Neutrophil (primary cell): ENCODE results near the gene OAS2.

Experiments
- H3K27ac ChIP-seq: fragments of 200-600 bp; sonication (generic); 2 replicates; pipeline ENCODE4 v1.5.1; 2016; ENCODE audit warnings: mild to moderate bottlenecking, moderate library complexity
- H3K27me3 ChIP-seq: fragments of 200-600 bp; sonication (generic); 2 replicates; pipeline ENCODE4 v1.6.0; 2016; ENCODE audit warnings: mild to moderate bottlenecking
- H3K36me3 ChIP-seq: fragments of 200-600 bp; sonication (generic); 2 replicates; pipeline ENCODE4 v1.5.1; 2017
- H3K4me1 ChIP-seq, 2 experiments: fragments of 200-600 bp in 1 of 2; sonication (generic) in 1 of 2; 1 replicate in 1 of 2; 2 replicates in 1 of 2; pipeline versions ENCODE4 v1.5.1 to v1.6.1; 2013 to 2016; ENCODE audit warnings: low read depth in 1 of 2, low read length in 1 of 2, mild to moderate bottlenecking in 1 of 2, moderate library complexity in 1 of 2; ENCODE audit not compliant: control insufficient read depth in 1 of 2, insufficient read depth in 1 of 2
- H3K4me3 ChIP-seq, 2 experiments: fragments of 200-600 bp in 1 of 2; sonication (generic) in 1 of 2; 1 replicate in 1 of 2; 2 replicates in 1 of 2; pipeline ENCODE4 v1.5.1; 2013 to 2016; ENCODE audit warnings: low read depth in 1 of 2, low read length in 1 of 2, mild to moderate bottlenecking in 1 of 2, moderate library complexity in 1 of 2
- H3K9me3 ChIP-seq: fragments of 200-600 bp; sonication (generic); 2 replicates; pipeline ENCODE4 v1.5.1; 2016
- TF ChIP-seq, protein P1 (sequence below): fragments of 200-600 bp; sonication (generic); IDR thresholded peaks from 2 replicates; pipeline ENCODE4 v1.5.1; 2016; ENCODE audit warnings: antibody characterized with exemption

Gene OAS2

DNA sequence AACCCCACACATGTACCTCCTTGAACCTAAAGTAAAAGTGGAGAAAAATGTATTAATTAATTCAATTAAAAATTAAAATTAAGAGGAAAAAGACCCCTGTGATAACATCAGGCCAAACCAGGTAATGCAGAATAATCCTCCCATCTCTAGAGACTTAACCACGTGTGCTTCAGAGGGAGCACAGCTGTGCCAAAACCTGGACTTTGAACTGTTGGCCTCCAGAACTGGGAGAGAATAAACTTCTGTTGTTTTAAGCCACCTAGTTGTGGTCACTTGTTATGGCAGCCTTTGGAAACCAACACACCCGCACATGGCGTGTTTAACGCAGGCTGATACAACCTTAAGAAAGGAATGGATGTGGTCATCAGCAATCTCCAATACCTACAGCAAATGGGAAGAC lies 23.8 kb downstream of the OAS2 start:
- TF ChIP-seq, protein P1, sequence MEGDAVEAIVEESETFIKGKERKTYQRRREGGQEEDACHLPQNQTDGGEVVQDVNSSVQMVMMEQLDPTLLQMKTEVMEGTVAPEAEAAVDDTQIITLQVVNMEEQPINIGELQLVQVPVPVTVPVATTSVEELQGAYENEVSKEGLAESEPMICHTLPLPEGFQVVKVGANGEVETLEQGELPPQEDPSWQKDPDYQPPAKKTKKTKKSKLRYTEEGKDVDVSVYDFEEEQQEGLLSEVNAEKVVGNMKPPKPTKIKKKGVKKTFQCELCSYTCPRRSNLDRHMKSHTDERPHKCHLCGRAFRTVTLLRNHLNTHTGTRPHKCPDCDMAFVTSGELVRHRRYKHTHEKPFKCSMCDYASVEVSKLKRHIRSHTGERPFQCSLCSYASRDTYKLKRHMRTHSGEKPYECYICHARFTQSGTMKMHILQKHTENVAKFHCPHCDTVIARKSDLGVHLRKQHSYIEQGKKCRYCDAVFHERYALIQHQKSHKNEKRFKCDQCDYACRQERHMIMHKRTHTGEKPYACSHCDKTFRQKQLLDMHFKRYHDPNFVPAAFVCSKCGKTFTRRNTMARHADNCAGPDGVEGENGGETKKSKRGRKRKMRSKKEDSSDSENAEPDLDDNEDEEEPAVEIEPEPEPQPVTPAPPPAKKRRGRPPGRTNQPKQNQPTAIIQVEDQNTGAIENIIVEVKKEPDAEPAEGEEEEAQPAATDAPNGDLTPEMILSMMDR = no peak
- H3K9me3 ChIP-seq = no peaks in the 10 kb centered on the region
- H3K36me3 ChIP-seq = no peaks in the 10 kb centered on the region
- H3K4me3 ChIP-seq = no peak overlapping the region
- H3K4me1 ChIP-seq = no peaks in the 10 kb centered on the region
- H3K27me3 ChIP-seq = no peaks in the 10 kb centered on the region
- H3K27ac ChIP-seq = no peak overlapping the region

DNA sequence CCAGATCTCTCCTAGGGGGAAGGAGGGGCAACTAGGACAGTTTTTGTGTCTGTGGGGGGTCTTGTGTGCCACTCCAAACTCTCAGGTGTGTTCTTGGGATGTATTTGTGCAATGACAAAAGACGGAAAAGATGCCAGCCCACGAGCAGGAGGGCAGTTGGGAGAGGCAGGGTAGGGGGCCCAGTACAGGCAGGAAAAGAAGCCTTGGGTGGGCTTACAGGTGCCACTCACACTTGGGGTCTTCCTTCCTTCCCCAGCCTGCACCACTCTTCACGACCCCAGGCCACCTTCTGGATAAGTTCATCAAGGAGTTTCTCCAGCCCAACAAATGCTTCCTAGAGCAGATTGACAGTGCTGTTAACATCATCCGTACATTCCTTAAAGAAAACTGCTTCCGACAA lies 24.4 kb downstream of the OAS2 start:
- Histone ChIP-seq H3K36me3 (no peaks in the 10 kb centered on the region), H3K4me3 (no peak overlapping the region), H3K9me3 (no peaks in the 10 kb centered on the region), H3K27me3 (no peaks in the 10 kb centered on the region), H3K27ac (no peak overlapping the region), H3K4me1 (no peaks in the 10 kb centered on the region)
- TF ChIP-seq, protein P1 = no peak

DNA sequence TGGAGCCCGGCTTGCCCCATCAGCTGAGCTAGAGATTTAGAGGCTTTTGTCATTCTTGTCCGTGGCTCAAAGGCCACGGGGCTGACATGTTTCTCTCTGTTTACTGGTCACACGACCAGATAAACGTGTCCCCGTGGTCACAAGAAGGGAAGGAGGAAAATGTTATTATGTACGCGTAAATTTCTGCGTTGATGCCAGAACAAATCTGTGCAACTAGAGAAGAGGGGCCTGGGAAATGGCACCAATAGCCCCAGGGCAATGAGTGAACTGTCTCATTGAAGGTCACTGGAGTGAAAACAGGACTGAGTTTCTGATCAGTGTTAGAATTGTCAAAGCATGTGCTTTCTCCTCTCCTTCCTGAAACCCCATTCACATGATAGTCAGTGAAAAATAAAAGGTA lies 25.3 kb downstream of the OAS2 start:
- no peaks in the 10 kb centered on the region for H3K27me3 ChIP-seq
- H3K27ac ChIP-seq = no peak overlapping the region
- H3K36me3 ChIP-seq = no peaks in the 10 kb centered on the region
- TF ChIP-seq, protein P1 = no peak
- H3K9me3 ChIP-seq = no peaks in the 10 kb centered on the region
- H3K4me1 ChIP-seq = no peaks in the 10 kb centered on the region
- no peak overlapping the region for H3K4me3 ChIP-seq

DNA sequence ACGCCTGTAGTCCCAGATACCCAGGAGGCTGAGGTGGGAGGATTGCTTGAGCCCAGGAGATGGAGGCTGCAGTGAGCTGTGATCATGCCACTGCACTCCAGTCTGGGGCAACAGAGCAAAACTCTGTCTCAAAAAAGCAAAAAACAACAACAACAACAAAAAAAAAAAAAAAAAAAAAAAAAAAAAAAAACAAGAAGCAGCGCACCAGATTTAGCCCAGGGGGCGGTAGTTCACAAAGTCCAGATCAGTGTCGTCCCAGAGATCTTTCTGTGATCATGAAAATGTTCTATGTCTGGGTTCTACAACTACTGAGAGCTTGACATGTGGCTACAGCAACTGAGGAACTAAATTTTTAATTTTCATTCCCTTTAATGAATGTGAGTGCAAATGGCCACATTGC lies 27.4 kb downstream of the OAS2 start:
- Histone ChIP-seq H3K4me3 (no peak overlapping the region), H3K36me3 (no peaks in the 10 kb centered on the region), H3K27me3 (no peaks in the 10 kb centered on the region), H3K4me1 (no peaks in the 10 kb centered on the region), H3K9me3 (no peaks in the 10 kb centered on the region), H3K27ac (no peak overlapping the region)
- TF ChIP-seq, protein P1 = no peak

DNA sequence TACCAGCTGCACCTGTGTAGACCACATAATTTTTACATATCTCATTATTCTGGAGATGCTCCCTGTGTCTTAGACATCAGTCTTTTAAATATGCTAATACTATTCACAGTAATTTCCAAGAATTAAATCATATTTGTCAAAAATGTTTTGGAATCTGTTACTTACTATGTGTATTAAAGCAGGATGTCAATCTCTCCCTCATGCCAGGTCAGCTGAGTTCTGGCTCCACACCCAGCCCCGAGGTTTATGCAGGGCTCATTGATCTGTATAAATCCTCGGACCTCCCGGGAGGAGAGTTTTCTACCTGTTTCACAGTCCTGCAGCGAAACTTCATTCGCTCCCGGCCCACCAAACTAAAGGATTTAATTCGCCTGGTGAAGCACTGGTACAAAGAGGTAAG lies 27.9 kb downstream of the OAS2 start:
- no peaks in the 10 kb centered on the region for H3K27me3 ChIP-seq
- H3K36me3 ChIP-seq = no peaks in the 10 kb centered on the region
- no peak overlapping the region for H3K27ac ChIP-seq
- TF ChIP-seq, protein P1 = no peak
- H3K4me1 ChIP-seq = no peaks in the 10 kb centered on the region
- no peak overlapping the region for H3K4me3 ChIP-seq
- no peaks in the 10 kb centered on the region for H3K9me3 ChIP-seq

DNA sequence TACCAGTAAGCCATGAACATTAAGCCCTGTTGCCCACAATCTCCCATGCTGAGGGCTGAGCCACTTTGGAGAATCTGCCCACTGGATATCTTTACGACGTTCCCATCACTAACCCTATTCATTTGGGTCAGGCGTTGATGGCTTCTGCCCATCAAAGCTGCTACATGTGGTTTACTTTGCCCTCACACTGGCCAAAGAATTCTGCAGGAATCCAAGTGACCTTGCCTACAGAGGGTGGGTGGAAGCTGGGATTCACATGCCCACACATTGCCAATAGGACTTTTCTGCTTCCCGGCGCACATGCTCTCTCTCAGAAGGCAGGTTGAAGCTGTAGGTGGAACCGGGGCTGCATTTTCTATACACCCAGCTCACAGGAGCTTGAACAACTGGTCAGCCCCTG lies 28.3 kb downstream of the OAS2 start:
- H3K4me3 ChIP-seq = no peak overlapping the region
- H3K36me3 ChIP-seq = no peaks in the 10 kb centered on the region
- no peaks in the 10 kb centered on the region for H3K4me1 ChIP-seq
- no peaks in the 10 kb centered on the region for H3K9me3 ChIP-seq
- TF ChIP-seq, protein P1 = no peak
- H3K27ac ChIP-seq = no peak overlapping the region
- H3K27me3 ChIP-seq = no peaks in the 10 kb centered on the region
